Measurements from ENCODE around the gene S100A1.

Gene S100A1

GRCh38 chr1:153606194-153606593 is 22.0 kb upstream of the S100A1 start:
- Histone ChIP-seq H3K27me3 (ENCODE audit: insufficient read depth, poor library complexity, severe bottlenecking) (no peaks in the 10 kb centered on the region), H3K4me1 (ENCODE audit: insufficient read depth, poor library complexity, severe bottlenecking) (peaks cover 21% of the 10 kb centered on the region), H3K4me3 (ENCODE audit: severe bottlenecking) (no peak overlapping the region), H3K36me3 (ENCODE audit: low read depth) (peaks cover 63% of the 10 kb centered on the region), H3K9me3 (ENCODE audit: severe bottlenecking) (no peaks in the 10 kb centered on the region), H3K27ac (ENCODE audit: poor library complexity, severe bottlenecking) (peak overlapping the region; percentile 98)
- DNase-seq (ENCODE audit: low spot score) (no peak), ATAC-seq (ENCODE audit: low read depth) (no peak)
- TF ChIP-seq, protein P1, sequence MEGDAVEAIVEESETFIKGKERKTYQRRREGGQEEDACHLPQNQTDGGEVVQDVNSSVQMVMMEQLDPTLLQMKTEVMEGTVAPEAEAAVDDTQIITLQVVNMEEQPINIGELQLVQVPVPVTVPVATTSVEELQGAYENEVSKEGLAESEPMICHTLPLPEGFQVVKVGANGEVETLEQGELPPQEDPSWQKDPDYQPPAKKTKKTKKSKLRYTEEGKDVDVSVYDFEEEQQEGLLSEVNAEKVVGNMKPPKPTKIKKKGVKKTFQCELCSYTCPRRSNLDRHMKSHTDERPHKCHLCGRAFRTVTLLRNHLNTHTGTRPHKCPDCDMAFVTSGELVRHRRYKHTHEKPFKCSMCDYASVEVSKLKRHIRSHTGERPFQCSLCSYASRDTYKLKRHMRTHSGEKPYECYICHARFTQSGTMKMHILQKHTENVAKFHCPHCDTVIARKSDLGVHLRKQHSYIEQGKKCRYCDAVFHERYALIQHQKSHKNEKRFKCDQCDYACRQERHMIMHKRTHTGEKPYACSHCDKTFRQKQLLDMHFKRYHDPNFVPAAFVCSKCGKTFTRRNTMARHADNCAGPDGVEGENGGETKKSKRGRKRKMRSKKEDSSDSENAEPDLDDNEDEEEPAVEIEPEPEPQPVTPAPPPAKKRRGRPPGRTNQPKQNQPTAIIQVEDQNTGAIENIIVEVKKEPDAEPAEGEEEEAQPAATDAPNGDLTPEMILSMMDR (IDR thresholded peaks at IDR 0.05; ENCODE audit: poor library complexity, severe bottlenecking): no peak

DNA sequence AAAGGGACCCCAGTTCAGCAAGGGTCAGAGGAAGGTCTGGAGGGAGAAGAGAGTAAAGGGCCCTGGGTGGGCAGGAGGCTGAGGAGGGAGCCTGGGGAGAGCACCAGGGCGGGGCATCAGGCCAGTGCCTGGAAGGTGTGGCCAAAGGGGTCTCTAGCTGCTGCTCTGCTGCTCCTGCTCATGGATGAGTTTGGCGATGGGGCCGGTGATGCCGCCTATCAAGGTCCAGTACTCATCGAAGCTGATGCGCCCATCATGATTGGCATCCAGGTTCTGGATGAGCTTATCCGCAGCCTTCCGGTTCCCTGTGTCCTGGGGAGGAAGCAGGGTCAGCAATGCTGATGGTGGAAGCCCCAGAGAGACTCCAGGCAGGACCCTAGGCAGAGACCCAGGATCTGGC is 20.9 kb upstream of the S100A1 start:
- H3K4me3 ChIP-seq (ENCODE audit: severe bottlenecking): no peak overlapping the region

DNA sequence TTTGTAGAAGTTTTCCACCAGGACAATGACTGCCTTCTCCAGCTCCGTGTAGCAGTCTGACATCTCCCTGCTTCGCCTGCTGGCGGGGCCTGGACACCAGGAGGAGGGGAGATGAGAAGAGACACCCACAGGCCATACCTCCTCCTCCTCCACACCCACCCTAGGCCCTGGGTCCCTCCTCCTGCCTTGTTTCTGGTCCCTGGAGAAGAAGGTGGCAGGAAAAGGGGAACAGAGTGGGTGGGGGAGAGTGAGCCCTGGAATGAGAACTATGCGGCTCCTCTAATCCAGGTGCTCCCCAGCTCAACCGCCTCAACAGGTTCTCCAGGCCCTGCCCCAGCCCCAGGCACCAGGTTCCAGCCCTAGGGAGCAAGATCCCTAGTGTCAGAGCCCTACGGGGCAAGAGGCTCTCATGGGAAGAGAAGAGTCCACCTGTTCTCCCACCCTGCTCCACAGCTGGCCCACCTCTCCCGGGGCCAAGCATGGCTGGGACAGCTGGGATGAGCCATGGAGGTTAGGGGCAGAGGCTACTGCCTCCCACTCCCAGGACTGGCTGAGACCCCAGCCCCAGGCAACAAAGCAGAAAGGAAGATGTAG is 20.0 kb upstream of the S100A1 start:
- no peak for DNase-seq (ENCODE audit: low spot score)
- Histone ChIP-seq H3K4me3 (ENCODE audit: severe bottlenecking) (peak overlapping the region; percentile 30), H3K9me3 (ENCODE audit: severe bottlenecking) (no peaks in the 10 kb centered on the region), H3K36me3 (ENCODE audit: low read depth) (peaks cover 57% of the 10 kb centered on the region), H3K27me3 (ENCODE audit: insufficient read depth, poor library complexity, severe bottlenecking) (no peaks in the 10 kb centered on the region), H3K4me1 (ENCODE audit: insufficient read depth, poor library complexity, severe bottlenecking) (peaks cover 21% of the 10 kb centered on the region), H3K27ac (ENCODE audit: poor library complexity, severe bottlenecking) (peak overlapping the region; percentile 98)
- TF ChIP-seq, protein P1 (IDR thresholded peaks at IDR 0.05; ENCODE audit: poor library complexity, severe bottlenecking): no peak
- no peak for ATAC-seq (ENCODE audit: low read depth)

More for the DNA sequence above, 20.9 kb upstream of the S100A1 start:
- no peak for DNase-seq (ENCODE audit: low spot score)
- ATAC-seq (ENCODE audit: low read depth): no peak
- Histone ChIP-seq H3K27me3 (ENCODE audit: insufficient read depth, poor library complexity, severe bottlenecking) (no peaks in the 10 kb centered on the region), H3K36me3 (ENCODE audit: low read depth) (peaks cover 63% of the 10 kb centered on the region), H3K27ac (ENCODE audit: poor library complexity, severe bottlenecking) (peak overlapping the region; percentile 98), H3K9me3 (ENCODE audit: severe bottlenecking) (no peaks in the 10 kb centered on the region), H3K4me1 (ENCODE audit: insufficient read depth, poor library complexity, severe bottlenecking) (peaks cover 21% of the 10 kb centered on the region)
- TF ChIP-seq, protein P1 (IDR thresholded peaks at IDR 0.05; ENCODE audit: poor library complexity, severe bottlenecking): no peak

DNA sequence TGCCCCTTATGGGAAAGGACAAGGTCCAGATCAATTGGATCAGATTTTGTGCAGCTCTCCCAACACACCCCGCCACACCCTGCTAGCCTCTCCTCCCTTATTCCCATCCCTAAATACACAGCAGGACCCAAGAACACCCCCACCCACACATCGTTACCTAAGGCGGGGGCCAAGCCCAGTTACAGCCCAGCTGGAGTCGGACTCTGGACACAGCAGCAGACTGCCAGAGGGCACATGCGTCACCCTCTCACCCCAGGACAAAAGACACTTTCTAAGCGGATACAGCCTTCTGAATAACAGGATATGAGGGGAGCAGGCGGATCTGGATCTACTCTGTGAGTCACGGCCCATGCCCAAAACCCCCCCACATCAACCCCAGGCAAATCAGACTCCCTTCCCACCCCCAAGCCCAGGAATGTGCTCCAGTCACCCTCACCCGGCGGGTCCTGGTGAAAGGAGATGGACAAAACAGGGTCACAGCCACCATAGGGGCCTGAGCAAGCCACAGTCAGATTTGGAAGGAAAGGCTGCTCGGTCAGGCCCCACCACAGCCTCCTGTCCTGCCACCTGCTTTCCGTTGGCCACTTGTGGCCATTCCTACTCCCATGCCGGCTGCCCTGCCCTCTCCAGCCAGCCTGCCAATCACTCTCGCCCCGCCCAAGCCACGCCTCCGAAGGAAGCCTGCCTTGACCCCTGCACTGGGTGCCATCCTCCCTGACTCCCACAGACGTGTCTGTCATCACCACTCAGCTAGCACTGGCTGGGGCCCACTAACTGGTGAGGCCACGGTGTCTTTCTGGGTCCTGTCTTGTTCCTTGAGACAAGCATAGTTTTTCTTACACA is 19.3 kb upstream of the S100A1 start:
- peak; percentile 96 for DNase-seq (ENCODE audit: low spot score)
- peak overlapping the region; percentile 30 for H3K4me3 ChIP-seq (ENCODE audit: severe bottlenecking)

More for the DNA sequence above, 19.3 kb upstream of the S100A1 start:
- TF ChIP-seq, protein P1 (IDR thresholded peaks at IDR 0.05; ENCODE audit: poor library complexity, severe bottlenecking): no peak
- Histone ChIP-seq H3K9me3 (ENCODE audit: severe bottlenecking) (no peaks in the 10 kb centered on the region), H3K4me1 (ENCODE audit: insufficient read depth, poor library complexity, severe bottlenecking) (peaks cover 25% of the 10 kb centered on the region), H3K27ac (ENCODE audit: poor library complexity, severe bottlenecking) (peak overlapping the region; percentile 98), H3K27me3 (ENCODE audit: insufficient read depth, poor library complexity, severe bottlenecking) (no peaks in the 10 kb centered on the region), H3K36me3 (ENCODE audit: low read depth) (peaks cover 53% of the 10 kb centered on the region)
- peak; percentile 58 for ATAC-seq (ENCODE audit: low read depth)
